Nephron (organoid): ENCODE data around the gene RABL6.
"Not testable (repeated sequence)": the region's sequence is repeated elsewhere in the genome, so short reads cannot be mapped to it uniquely, and the experiment has no call there.

ENCODE experiments used
- H3K27ac Mint-ChIP-seq, 3 experiments: 2 replicates each; pipeline ENCODE4 v1.8.0; 2020; ENCODE audit warnings: mixed read lengths in 3 of 3, mild to moderate bottlenecking in 2 of 3, moderate library complexity in 1 of 3
- H3K27me3 Mint-ChIP-seq: 2 replicates; pipeline ENCODE4 v1.8.0; 2021; ENCODE audit warnings: low read depth, mild to moderate bottlenecking, moderate library complexity, mixed read lengths
- H3K36me3 Mint-ChIP-seq: 2 replicates; pipeline ENCODE4 v1.8.0; 2020; ENCODE audit warnings: low read depth, mixed read lengths
- H3K4me1 Mint-ChIP-seq: 2 replicates; pipeline ENCODE4 v1.8.0; 2020; ENCODE audit warnings: mixed read lengths
- H3K4me3 Mint-ChIP-seq, 3 experiments: 2 replicates each; pipeline ENCODE4 v1.8.0; 2020; ENCODE audit warnings: mild to moderate bottlenecking in 3 of 3, mixed read lengths in 3 of 3, moderate library complexity in 2 of 3
- H3K9me3 Mint-ChIP-seq: 2 replicates; pipeline ENCODE4 v1.8.0; 2020; ENCODE audit warnings: mixed read lengths
- TF ChIP-seq, protein P1 (sequence below), 3 experiments: fragments of 200-600 bp; sonication (generic); IDR thresholded peaks; one replicate each; pipeline ENCODE4 v1.5.0; 2021; ENCODE audit warnings: antibody characterized with exemption in 3 of 3; ENCODE audit not compliant: unreplicated experiment in 3 of 3

RABL6 gene

GRCh38 chr9:136832581-136832980 is 24.8 kb downstream of the RABL6 start:
- H3K4me1 Mint-ChIP-seq, result peaks cover 4% of the 10 kb centered on the region
- H3K4me3 Mint-ChIP-seq, result no peak overlapping the region
- no peaks in the 10 kb centered on the region for H3K9me3 Mint-ChIP-seq
- H3K27ac Mint-ChIP-seq, result no peak overlapping the region
- TF ChIP-seq, protein P1, sequence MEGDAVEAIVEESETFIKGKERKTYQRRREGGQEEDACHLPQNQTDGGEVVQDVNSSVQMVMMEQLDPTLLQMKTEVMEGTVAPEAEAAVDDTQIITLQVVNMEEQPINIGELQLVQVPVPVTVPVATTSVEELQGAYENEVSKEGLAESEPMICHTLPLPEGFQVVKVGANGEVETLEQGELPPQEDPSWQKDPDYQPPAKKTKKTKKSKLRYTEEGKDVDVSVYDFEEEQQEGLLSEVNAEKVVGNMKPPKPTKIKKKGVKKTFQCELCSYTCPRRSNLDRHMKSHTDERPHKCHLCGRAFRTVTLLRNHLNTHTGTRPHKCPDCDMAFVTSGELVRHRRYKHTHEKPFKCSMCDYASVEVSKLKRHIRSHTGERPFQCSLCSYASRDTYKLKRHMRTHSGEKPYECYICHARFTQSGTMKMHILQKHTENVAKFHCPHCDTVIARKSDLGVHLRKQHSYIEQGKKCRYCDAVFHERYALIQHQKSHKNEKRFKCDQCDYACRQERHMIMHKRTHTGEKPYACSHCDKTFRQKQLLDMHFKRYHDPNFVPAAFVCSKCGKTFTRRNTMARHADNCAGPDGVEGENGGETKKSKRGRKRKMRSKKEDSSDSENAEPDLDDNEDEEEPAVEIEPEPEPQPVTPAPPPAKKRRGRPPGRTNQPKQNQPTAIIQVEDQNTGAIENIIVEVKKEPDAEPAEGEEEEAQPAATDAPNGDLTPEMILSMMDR (IDR thresholded peaks at IDR 0.05; ENCODE audit: unreplicated experiment in 3 of 3), result no peak
- peaks cover 16% of the 10 kb centered on the region for H3K36me3 Mint-ChIP-seq
- H3K27me3 Mint-ChIP-seq, result no peaks in the 10 kb centered on the region

GRCh38 chr9:136833381-136834048 is 25.8 kb downstream of the RABL6 start:
- H3K4me3 Mint-ChIP-seq, H3K27me3 Mint-ChIP-seq, H3K27ac Mint-ChIP-seq, H3K9me3 Mint-ChIP-seq, H3K4me1 Mint-ChIP-seq: not testable (repeated sequence)
- peaks cover 16% of the 10 kb centered on the region for H3K36me3 Mint-ChIP-seq

- Mint-ChIP-seq H3K27ac (no peak overlapping the region), H3K4me1 (peaks cover 11% of the 10 kb centered on the region), H3K36me3 (peaks cover 13% of the 10 kb centered on the region), H3K9me3 (no peaks in the 10 kb centered on the region), H3K4me3 (no peak overlapping the region), H3K27me3 (no peaks in the 10 kb centered on the region)
- TF ChIP-seq, protein P1 (IDR thresholded peaks at IDR 0.05; ENCODE audit: unreplicated experiment in 3 of 3), result no peak
These were observed 27.6 kb downstream of the RABL6 start for GRCh38 chr9:136835162-136835931.

GRCh38 chr9:136835932-136836904 is 28.5 kb downstream of the RABL6 start:
- H3K27me3 Mint-ChIP-seq, result no peaks in the 10 kb centered on the region
- no peak overlapping the region for H3K4me3 Mint-ChIP-seq
- no peak overlapping the region for H3K27ac Mint-ChIP-seq
- no peaks in the 10 kb centered on the region for H3K9me3 Mint-ChIP-seq
- peaks cover 13% of the 10 kb centered on the region for H3K36me3 Mint-ChIP-seq
- H3K4me1 Mint-ChIP-seq, result peaks cover 19% of the 10 kb centered on the region
- TF ChIP-seq, protein P1 (IDR thresholded peaks at IDR 0.05; ENCODE audit: unreplicated experiment in 3 of 3), result no peak

- H3K9me3 Mint-ChIP-seq, result no peaks in the 10 kb centered on the region
- H3K27ac Mint-ChIP-seq, result no peak overlapping the region
- H3K27me3 Mint-ChIP-seq, result no peaks in the 10 kb centered on the region
- peaks cover 9% of the 10 kb centered on the region for H3K36me3 Mint-ChIP-seq
- TF ChIP-seq, protein P1 (IDR thresholded peaks at IDR 0.05; ENCODE audit: unreplicated experiment in 3 of 3), result no peak
- H3K4me3 Mint-ChIP-seq, result no peak overlapping the region
- H3K4me1 Mint-ChIP-seq, result peaks cover 28% of the 10 kb centered on the region
These were observed 29.6 kb downstream of the RABL6 start for GRCh38 chr9:136837146-136837855.

DNA sequence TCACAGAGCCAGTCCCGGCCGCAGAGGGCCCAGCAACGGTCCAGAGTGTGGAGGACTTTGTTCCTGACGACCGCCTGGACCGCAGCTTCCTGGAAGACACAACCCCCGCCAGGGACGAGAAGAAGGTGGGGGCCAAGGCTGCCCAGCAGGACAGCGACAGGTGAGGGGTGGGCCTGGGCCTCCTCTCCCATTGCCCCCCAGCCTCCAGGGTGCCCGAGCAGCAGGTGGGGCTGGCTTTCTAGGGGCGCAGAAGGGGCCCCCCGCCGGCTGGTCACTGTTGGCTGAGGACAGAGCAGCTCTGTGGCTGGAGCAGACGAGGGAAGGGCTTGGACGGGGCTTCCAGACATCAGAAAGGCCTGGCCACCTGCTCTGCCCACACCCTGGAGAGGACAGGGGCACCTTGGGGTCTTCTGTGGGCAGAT is 30.1 kb downstream of the RABL6 start:
- H3K9me3 Mint-ChIP-seq, H3K4me3 Mint-ChIP-seq, H3K27ac Mint-ChIP-seq, H3K27me3 Mint-ChIP-seq, H3K36me3 Mint-ChIP-seq: not testable (repeated sequence)
- peaks cover 29% of the 10 kb centered on the region for H3K4me1 Mint-ChIP-seq
